GM12878 (cell line): Measurements from ENCODE around the gene RAB4B. TPM values are rescaled to one million over a fixed set of nuclear protein-coding genes. Genes with fewer than 3 reads are reported as not detected.

Experiments used
- BCL11A ChIP-seq: IDR thresholded peaks from 2 replicates; pipeline ENCODE4 v1.6.1; 2011; ENCODE audit warnings: low read depth, low read length
- CBFB ChIP-seq: IDR thresholded peaks from 2 replicates; pipeline ENCODE4 v1.6.1; 2016; ENCODE audit warnings: antibody characterized with exemption, low read depth
- CBX3 ChIP-seq: fragments of 200-600 bp; sonication (generic); IDR thresholded peaks from 2 replicates; pipeline ENCODE4 v1.6.1; 2016; ENCODE audit warnings: low read depth, borderline replicate concordance
- CEBPB ChIP-seq, 2 experiments: fragments of 150-350 bp in 1 of 2; IDR thresholded peaks; 2 replicates each; pipeline ENCODE4 v1.6.1; 2012 to 2014; ENCODE audit warnings: low read depth in 2 of 2, low read length in 2 of 2, borderline replicate concordance in 1 of 2, inconsistent platforms in 1 of 2
- IRF4 ChIP-seq: IDR thresholded peaks from 2 replicates; pipeline ENCODE4 v1.6.1; 2011; ENCODE audit warnings: low read depth, low read length
- MTA3 ChIP-seq: IDR thresholded peaks from 2 replicates; pipeline ENCODE4 v1.6.1; 2012; ENCODE audit warnings: low read length, inconsistent platforms, borderline replicate concordance
- MYC ChIP-seq: IDR thresholded peaks from 2 replicates; pipeline ENCODE4 v1.6.1; 2011; ENCODE audit warnings: mild to moderate bottlenecking, low read length, moderate library complexity, inconsistent platforms; ENCODE audit not compliant: insufficient read depth, insufficient replicate concordance, insufficient read length, severe bottlenecking
- NFYA ChIP-seq: IDR thresholded peaks from 2 replicates; pipeline ENCODE4 v1.6.1; 2011; ENCODE audit warnings: low read depth, mild to moderate bottlenecking, low read length, improper control_type of control experiment, borderline replicate concordance
- NR2C1 ChIP-seq: fragments of 450-650 bp; IDR thresholded peaks from 2 replicates; pipeline ENCODE4 v1.6.1; 2017; ENCODE audit warnings: antibody characterized with exemption, mild to moderate bottlenecking, moderate library complexity
- PAX5 ChIP-seq: IDR thresholded peaks from 2 replicates; pipeline ENCODE4 v1.6.1; 2011; ENCODE audit warnings: low read depth, low read length, borderline replicate concordance
- RUNX3 ChIP-seq: IDR thresholded peaks from 2 replicates; pipeline ENCODE4 v1.6.1; 2012; ENCODE audit warnings: low read length, inconsistent platforms
- SMARCA5 ChIP-seq: fragments of 450-650 bp; IDR thresholded peaks from 2 replicates; pipeline ENCODE4 v1.6.1; 2017; ENCODE audit warnings: mild to moderate bottlenecking
- SREBF2 ChIP-seq: IDR thresholded peaks from 2 replicates; pipeline ENCODE4 v1.6.1; 2012; ENCODE audit warnings: mild to moderate bottlenecking, low read length
- TCF7 ChIP-seq: IDR thresholded peaks from 2 replicates; pipeline ENCODE4 v1.6.1; 2014; ENCODE audit warnings: antibody characterized with exemption, borderline replicate concordance
- YBX1 ChIP-seq: fragments of 450-650 bp; IDR thresholded peaks from 2 replicates; pipeline ENCODE4 v1.6.1; 2016; ENCODE audit warnings: antibody characterized with exemption
- ZZZ3 ChIP-seq: IDR thresholded peaks from 2 replicates; pipeline ENCODE4 v1.6.1; 2011; ENCODE audit warnings: low read depth; ENCODE audit not compliant: control insufficient read depth, insufficient read length
- polyA plus RNA-seq, 11 experiments: library from polyadenylated mRNA; depleted of rRNA in 4 of 11; unstranded in 6 of 11; stranded (reverse) in 5 of 11; fragments of >200 nt; fragmentation: Nextera tagmentation in 4 of 11; fragmentation: Illumina TruSeq in 1 of 11; extraction: Ambion mirVana in 4 of 11; extraction: Trizol in 1 of 11; gene quantifications; 1 replicate in 1 of 11; 2 replicates in 10 of 11; pipeline versions ENCODE4 v1.2.1 to v1.2.3, GENCODE V29; 2011 to 2016; ENCODE audit warnings: inconsistent platforms in 2 of 11, missing spikeins in 2 of 11, low read depth in 1 of 11
- total RNA-seq, 4 experiments: library from RNA; depleted of rRNA in 3 of 4; stranded (reverse); fragments of >200 nt in 3 of 4; fragmentation: Illumina TruSeq in 1 of 4; extraction: Trizol in 1 of 4; gene quantifications; 2 replicates each; pipeline versions ENCODE4 v1.2.1 to v1.2.3, GENCODE V29; 2013 to 2021
- TF ChIP-seq, protein P1 (sequence below): fragments of 450-650 bp; IDR thresholded peaks from 2 replicates; pipeline ENCODE4 v1.6.1; 2017; ENCODE audit warnings: antibody characterized with exemption, mild to moderate bottlenecking, moderate library complexity
- TF ChIP-seq, protein P2 (sequence below): IDR thresholded peaks from 2 replicates; pipeline ENCODE4 v1.6.1; 2011; ENCODE audit warnings: mild to moderate bottlenecking, low read depth, low read length, moderate library complexity; ENCODE audit not compliant: insufficient replicate concordance
- TF ChIP-seq, protein P3 (sequence below): fragments of 450-650 bp; IDR thresholded peaks from 2 replicates; pipeline ENCODE4 v1.6.1; 2017; ENCODE audit warnings: low read depth, mild to moderate bottlenecking, moderate library complexity
- TF ChIP-seq, protein P4 (sequence below): fragments of 450-650 bp; IDR thresholded peaks from 2 replicates; pipeline ENCODE4 v1.6.1; 2016; ENCODE audit warnings: mild to moderate bottlenecking
- TF ChIP-seq, protein P5 (sequence below): IDR thresholded peaks from 2 replicates; pipeline ENCODE4 v1.6.1; 2011; ENCODE audit warnings: borderline replicate concordance, low read depth, mild to moderate bottlenecking, moderate library complexity, mixed read lengths, low read length; ENCODE audit not compliant: insufficient read depth; ENCODE audit errors: extremely low read length

The RAB4B gene
- total and polyA plus RNA-seq, 10 of the 15 experiments (the other 5 are each of a cell fraction or from before 2014, with no cell fraction given), result 0.60 to 51.5 (median 27.7) TPM

DNA sequence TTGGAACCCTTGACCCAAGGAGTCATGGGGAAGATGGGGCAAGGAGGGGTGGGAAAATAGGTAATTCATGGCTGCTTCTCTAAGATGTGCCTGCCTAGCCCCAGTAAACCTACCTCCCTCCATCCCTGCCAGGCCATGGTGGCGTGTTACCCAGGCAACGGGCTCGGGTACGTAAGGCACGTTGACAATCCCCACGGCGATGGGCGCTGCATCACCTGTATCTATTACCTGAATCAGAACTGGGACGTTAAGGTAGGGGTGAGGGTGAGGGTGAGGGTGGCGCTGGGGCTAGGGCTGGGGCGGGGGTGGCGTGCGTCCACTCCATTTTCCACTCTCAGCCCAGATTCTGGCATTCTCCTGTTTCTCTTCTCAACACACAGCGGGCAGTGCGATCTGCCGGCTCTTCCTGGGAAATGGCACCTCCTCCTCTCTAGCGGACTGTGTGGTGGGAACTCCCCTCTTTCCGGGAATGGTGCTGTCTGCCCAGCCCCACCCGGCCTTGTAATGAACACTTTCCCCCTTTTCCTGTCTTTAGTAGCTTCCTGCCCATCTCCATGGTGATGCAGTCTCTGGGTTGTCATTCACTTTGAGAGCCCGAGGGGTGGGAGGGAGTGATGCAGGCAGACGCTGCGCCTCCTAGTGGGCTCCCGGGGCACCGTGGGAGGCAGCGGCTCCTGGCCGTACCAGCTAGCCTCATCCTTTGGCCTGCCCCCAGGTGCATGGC lies 28.5 kb downstream of the RAB4B start (continued):
- TF ChIP-seq, protein P1, sequence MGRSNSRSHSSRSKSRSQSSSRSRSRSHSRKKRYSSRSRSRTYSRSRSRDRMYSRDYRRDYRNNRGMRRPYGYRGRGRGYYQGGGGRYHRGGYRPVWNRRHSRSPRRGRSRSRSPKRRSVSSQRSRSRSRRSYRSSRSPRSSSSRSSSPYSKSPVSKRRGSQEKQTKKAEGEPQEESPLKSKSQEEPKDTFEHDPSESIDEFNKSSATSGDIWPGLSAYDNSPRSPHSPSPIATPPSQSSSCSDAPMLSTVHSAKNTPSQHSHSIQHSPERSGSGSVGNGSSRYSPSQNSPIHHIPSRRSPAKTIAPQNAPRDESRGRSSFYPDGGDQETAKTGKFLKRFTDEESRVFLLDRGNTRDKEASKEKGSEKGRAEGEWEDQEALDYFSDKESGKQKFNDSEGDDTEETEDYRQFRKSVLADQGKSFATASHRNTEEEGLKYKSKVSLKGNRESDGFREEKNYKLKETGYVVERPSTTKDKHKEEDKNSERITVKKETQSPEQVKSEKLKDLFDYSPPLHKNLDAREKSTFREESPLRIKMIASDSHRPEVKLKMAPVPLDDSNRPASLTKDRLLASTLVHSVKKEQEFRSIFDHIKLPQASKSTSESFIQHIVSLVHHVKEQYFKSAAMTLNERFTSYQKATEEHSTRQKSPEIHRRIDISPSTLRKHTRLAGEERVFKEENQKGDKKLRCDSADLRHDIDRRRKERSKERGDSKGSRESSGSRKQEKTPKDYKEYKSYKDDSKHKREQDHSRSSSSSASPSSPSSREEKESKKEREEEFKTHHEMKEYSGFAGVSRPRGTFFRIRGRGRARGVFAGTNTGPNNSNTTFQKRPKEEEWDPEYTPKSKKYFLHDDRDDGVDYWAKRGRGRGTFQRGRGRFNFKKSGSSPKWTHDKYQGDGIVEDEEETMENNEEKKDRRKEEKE, result no peak
- TF ChIP-seq NR2C1 (no peak), SMARCA5 (peak; percentile 92), SREBF2 (no peak), IRF4 (0 out of 2 replicates have a peak, but pooled peaks have one; percentile 37), CEBPB (IDR thresholded peaks at IDR 0.05; ENCODE audit: borderline replicate concordance in 1 of 2, low read depth in 2 of 2, low read length in 2 of 2) (no peak), YBX1 (no peak), NFYA (no peak), ZZZ3 (no peak), MTA3 (no peak), PAX5 (no peak), MYC (no peak), CBFB (no peak), BCL11A (no peak), CBX3 (no peak), RUNX3 (no peak), TCF7 (no peak)
- TF ChIP-seq, protein P2, sequence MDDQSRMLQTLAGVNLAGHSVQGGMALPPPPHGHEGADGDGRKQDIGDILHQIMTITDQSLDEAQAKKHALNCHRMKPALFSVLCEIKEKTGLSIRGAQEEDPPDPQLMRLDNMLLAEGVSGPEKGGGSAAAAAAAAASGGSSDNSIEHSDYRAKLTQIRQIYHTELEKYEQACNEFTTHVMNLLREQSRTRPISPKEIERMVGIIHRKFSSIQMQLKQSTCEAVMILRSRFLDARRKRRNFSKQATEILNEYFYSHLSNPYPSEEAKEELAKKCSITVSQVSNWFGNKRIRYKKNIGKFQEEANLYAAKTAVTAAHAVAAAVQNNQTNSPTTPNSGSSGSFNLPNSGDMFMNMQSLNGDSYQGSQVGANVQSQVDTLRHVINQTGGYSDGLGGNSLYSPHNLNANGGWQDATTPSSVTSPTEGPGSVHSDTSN, result peak; percentile 85
- TF ChIP-seq, protein P3, sequence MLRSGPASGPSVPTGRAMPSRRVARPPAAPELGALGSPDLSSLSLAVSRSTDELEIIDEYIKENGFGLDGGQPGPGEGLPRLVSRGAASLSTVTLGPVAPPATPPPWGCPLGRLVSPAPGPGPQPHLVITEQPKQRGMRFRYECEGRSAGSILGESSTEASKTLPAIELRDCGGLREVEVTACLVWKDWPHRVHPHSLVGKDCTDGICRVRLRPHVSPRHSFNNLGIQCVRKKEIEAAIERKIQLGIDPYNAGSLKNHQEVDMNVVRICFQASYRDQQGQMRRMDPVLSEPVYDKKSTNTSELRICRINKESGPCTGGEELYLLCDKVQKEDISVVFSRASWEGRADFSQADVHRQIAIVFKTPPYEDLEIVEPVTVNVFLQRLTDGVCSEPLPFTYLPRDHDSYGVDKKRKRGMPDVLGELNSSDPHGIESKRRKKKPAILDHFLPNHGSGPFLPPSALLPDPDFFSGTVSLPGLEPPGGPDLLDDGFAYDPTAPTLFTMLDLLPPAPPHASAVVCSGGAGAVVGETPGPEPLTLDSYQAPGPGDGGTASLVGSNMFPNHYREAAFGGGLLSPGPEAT, result no peak
- TF ChIP-seq, protein P4, sequence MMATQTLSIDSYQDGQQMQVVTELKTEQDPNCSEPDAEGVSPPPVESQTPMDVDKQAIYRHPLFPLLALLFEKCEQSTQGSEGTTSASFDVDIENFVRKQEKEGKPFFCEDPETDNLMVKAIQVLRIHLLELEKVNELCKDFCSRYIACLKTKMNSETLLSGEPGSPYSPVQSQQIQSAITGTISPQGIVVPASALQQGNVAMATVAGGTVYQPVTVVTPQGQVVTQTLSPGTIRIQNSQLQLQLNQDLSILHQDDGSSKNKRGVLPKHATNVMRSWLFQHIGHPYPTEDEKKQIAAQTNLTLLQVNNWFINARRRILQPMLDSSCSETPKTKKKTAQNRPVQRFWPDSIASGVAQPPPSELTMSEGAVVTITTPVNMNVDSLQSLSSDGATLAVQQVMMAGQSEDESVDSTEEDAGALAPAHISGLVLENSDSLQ, result peak; percentile 95
- TF ChIP-seq, protein P5, sequence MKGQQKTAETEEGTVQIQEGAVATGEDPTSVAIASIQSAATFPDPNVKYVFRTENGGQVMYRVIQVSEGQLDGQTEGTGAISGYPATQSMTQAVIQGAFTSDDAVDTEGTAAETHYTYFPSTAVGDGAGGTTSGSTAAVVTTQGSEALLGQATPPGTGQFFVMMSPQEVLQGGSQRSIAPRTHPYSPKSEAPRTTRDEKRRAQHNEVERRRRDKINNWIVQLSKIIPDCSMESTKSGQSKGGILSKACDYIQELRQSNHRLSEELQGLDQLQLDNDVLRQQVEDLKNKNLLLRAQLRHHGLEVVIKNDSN, result no peak
